ENCODE results near the gene ADGRG4.

The ADGRG4 gene

DNA sequence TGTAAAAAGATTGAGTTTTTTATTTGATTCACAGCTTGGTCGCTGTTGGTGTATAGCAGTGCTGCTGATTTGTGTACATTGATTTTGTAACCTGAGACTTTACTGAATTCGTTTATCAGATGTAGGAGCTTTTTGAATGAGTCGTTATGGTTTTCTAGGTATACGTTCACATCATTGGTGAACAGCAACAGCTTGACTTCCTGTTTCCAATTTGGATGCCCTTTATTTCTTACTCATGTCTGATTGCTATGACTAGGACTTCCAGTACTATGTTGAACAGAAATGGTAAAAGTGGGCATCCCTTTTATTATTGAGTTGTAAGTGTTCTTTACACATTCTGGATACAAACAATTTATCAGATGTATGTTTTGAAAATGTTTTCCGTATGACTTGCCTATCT, 76.0 kb downstream of the ADGRG4 start:
- no peak for TF ChIP-seq CTCF (IDR thresholded peaks at IDR 0.05; ENCODE audit: low read depth, low read length, missing control alignments)
- DNase-seq (ENCODE audit: extremely low read depth, low read depth): no peak
- no peak overlapping the region for H3K4me3 ChIP-seq (replicated peaks; ENCODE audit: low read depth, low read length)

DNA sequence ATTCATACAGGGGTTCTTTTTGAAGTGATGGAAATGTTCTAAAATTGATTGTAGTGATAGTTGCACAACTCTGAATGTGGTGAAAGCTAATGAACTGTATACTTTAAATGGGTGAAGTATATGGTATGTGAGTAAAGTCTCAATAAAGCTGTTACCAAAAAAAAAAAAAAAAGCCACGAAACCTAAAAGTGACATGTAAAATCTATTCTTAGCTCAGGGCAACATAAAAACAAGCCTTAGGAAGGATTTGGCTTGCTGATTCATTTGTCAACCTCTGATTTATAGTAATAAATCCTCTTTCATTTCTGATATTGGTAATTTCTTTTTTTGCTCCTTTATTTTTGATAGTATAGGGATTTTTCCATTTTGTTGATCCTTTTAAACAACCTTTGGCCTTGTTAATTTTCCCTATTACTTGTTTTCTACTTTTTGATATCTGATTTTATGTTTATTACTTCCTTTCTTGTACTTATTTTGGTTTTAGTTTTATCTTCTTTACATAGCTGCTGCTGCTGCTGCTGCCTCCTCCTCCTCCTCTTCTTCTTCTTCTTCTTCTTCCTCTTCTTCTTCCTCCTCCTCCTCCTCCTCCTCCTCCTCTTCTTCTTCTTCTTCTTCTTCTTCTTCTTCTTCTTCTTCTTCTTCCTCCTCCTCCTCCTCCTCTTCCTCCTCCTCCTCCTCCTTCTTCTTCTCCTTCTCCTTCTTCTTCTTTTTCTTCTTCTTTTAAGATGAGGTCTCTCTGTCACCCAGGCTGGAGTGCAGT, 79.4 kb downstream of the ADGRG4 start:
- no peak overlapping the region for H3K4me3 ChIP-seq (replicated peaks; ENCODE audit: low read depth, low read length)
- TF ChIP-seq CTCF (IDR thresholded peaks at IDR 0.05; ENCODE audit: low read depth, low read length, missing control alignments): no peak
- no peak for DNase-seq (ENCODE audit: extremely low read depth, low read depth)

- DNase-seq (ENCODE audit: extremely low read depth, low read depth): no peak
- TF ChIP-seq CTCF (IDR thresholded peaks at IDR 0.05; ENCODE audit: low read depth, low read length, missing control alignments): no peak
- H3K4me3 ChIP-seq (replicated peaks; ENCODE audit: low read depth, low read length): no peak overlapping the region
These were observed 85.4 kb downstream of the ADGRG4 start for GRCh38 chrX:136386173-136386572.

- no peak overlapping the region for H3K4me3 ChIP-seq (replicated peaks; ENCODE audit: low read depth, low read length)
- no peak for TF ChIP-seq CTCF (IDR thresholded peaks at IDR 0.05; ENCODE audit: low read depth, low read length, missing control alignments)
- no peak for DNase-seq (ENCODE audit: extremely low read depth, low read depth)
These were observed 86.1 kb downstream of the ADGRG4 start for GRCh38 chrX:136386826-136387225.

DNA sequence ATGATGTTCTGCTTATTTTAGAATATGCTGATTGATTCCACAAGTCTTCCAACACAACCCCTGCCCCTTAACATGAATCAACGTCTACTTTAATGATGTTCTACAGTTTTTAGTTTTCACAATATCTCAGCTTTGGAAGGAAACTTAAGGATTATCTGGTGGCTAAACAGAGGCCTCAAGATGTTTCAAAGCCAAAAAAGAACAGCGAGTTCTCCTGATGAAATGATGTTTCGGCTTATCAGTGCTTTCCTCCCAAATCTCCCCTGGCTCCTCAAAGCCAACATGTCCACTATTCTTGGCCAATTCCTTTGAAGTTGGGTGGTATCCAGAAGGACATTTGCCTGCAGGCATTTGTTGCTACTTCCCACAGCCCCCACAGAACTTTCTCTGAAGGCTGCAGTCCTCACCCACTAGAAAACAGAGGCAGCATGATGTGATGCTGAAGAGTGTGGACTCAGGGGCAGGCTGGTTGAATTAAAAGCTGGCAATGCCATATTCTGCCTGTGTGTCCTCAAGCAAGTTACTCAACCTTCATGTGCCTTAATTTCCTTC, 87.3 kb downstream of the ADGRG4 start:
- no peak for DNase-seq (ENCODE audit: extremely low read depth, low read depth)
- TF ChIP-seq CTCF (IDR thresholded peaks at IDR 0.05; ENCODE audit: low read depth, low read length, missing control alignments): no peak
- no peak overlapping the region for H3K4me3 ChIP-seq (replicated peaks; ENCODE audit: low read depth, low read length)

DNA sequence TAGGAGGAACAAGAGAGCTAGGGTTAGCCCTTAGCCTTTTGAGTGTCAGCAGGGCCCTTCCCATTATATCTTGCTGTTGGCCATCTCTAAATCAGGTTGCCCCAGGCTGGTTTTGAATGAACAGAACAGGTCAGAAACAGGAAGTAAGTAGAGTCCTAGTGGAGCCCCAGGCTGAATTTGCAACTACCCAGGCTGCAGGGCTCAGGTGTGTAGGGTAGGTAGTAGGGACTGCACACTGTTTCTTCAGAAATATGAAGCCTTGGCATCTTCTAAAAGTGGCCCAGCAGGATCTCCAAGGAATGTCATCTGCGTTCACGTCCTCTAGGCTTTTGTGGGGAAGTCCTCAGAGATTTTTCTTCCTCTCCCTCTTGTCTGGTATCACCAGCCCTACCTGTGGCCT, 90.2 kb downstream of the ADGRG4 start:
- H3K4me3 ChIP-seq (replicated peaks; ENCODE audit: low read depth, low read length): no peak overlapping the region
- DNase-seq (ENCODE audit: extremely low read depth, low read depth): no peak
- TF ChIP-seq CTCF (IDR thresholded peaks at IDR 0.05; ENCODE audit: low read depth, low read length, missing control alignments): no peak
